Omental fat pad (tissue), 4 donors: Measurements from ENCODE around the gene LDLRAP1. TPM values are rescaled to one million over a fixed set of nuclear protein-coding genes. Genes with fewer than 3 reads are reported as not detected.

Experiments used
- ATAC-seq: fragments of 150-250 bp; one replicate; pipeline ENCODE4 v1.9.1; 2016; ENCODE audit warnings: mild to moderate bottlenecking, moderate library complexity; ENCODE audit not compliant: low FRiP score
- DNase-seq: peaks from one replicate; pipeline ENCODE4 v3.0.0-alpha.2; 2019; ENCODE audit warnings: low spot score
- CTCF ChIP-seq, 3 donors: fragments of 450-650 bp; IDR thresholded peaks; one replicate each; pipeline ENCODE4 v1.5.1; 2016 to 2017; ENCODE audit warnings: antibody characterized with exemption in 3 of 3, mild to moderate bottlenecking in 3 of 3, moderate library complexity in 2 of 3
- total RNA-seq, 4 donors: library from RNA; depleted of rRNA; stranded (reverse); fragments of >200 nt; gene quantifications; one replicate each; pipeline ENCODE4 v1.1.0, GENCODE V29; 2016

Gene LDLRAP1
- total RNA-seq, 4 donors from 2014 or later, result 7.1 to 18.7 (median 15.8) TPM

- DNase-seq, result no peak
- ATAC-seq, result no peak
- TF ChIP-seq CTCF (IDR thresholded peaks at IDR 0.05), result no peak
These were observed 7.4 kb downstream of the LDLRAP1 start for GRCh38 chr1:25550683-25551310.

- DNase-seq (no peak), ATAC-seq (no peak)
- TF ChIP-seq CTCF (IDR thresholded peaks at IDR 0.05), result no peak
These were observed 10.5 kb downstream of the LDLRAP1 start for GRCh38 chr1:25553749-25554429.

- ATAC-seq (no peak), DNase-seq (no peak)
- no peak for TF ChIP-seq CTCF (IDR thresholded peaks at IDR 0.05)
These were observed 11.0 kb downstream of the LDLRAP1 start for GRCh38 chr1:25554430-25554780.

- no peak for DNase-seq
- TF ChIP-seq CTCF (IDR thresholded peaks at IDR 0.05), result no peak
- ATAC-seq, result no peak
These were observed 11.7 kb downstream of the LDLRAP1 start for GRCh38 chr1:25554886-25555752.

GRCh38 chr1:25555753-25556092 is 12.3 kb downstream of the LDLRAP1 start:
- TF ChIP-seq CTCF (IDR thresholded peaks at IDR 0.05), result no peak
- ATAC-seq (no peak), DNase-seq (no peak)

GRCh38 chr1:25556132-25556670 is 12.8 kb downstream of the LDLRAP1 start:
- DNase-seq, result no peak
- no peak for ATAC-seq
- no peak for TF ChIP-seq CTCF (IDR thresholded peaks at IDR 0.05)
